DOHH2 (cell line): Measurements from ENCODE around the gene IFI27.

ENCODE experiments used
- H3F3A ChIP-seq: fragments of 200-600 bp; sonication (generic), shearing (Covaris generic); 2 replicates; pipeline ENCODE4 v1.6.0; 2016; ENCODE audit warnings: antibody characterized with exemption, mild to moderate bottlenecking; ENCODE audit not compliant: control insufficient read depth, insufficient read depth
- H3K27ac ChIP-seq: fragments of 200-600 bp; sonication (generic); 2 replicates; pipeline ENCODE4 v1.5.1; 2014; ENCODE audit warnings: low read depth, mild to moderate bottlenecking, low read length, moderate library complexity
- H3K27me3 ChIP-seq: fragments of 200-600 bp; sonication (generic); 2 replicates; pipeline ENCODE4 v1.6.1; 2014; ENCODE audit warnings: mild to moderate bottlenecking, low read length, mixed read lengths; ENCODE audit not compliant: control insufficient read depth
- H3K36me3 ChIP-seq: fragments of 200-600 bp; sonication (generic); 2 replicates; pipeline ENCODE4 v1.6.1; 2014; ENCODE audit warnings: mild to moderate bottlenecking, low read length, moderate library complexity, mixed read lengths; ENCODE audit not compliant: control insufficient read depth
- H3K4me1 ChIP-seq: fragments of 200-600 bp; sonication (generic); 2 replicates; pipeline ENCODE4 v1.6.1; 2014; ENCODE audit warnings: mild to moderate bottlenecking, low read length, mixed read lengths; ENCODE audit not compliant: control insufficient read depth
- H3K4me2 ChIP-seq: fragments of 200-600 bp; sonication (generic); 2 replicates; pipeline ENCODE4 v1.6.0; 2014; ENCODE audit warnings: mild to moderate bottlenecking, low read length, moderate library complexity
- H3K4me3 ChIP-seq: fragments of 200-600 bp; sonication (generic); 2 replicates; pipeline ENCODE4 v1.5.1; 2014; ENCODE audit warnings: mild to moderate bottlenecking, low read length, mixed read lengths
- H3K79me2 ChIP-seq: fragments of 200-600 bp; sonication (generic); 2 replicates; pipeline ENCODE4 v1.6.1; 2014; ENCODE audit warnings: mild to moderate bottlenecking, low read length, mixed read lengths; ENCODE audit not compliant: control insufficient read depth
- H3K9me2 ChIP-seq: fragments of 200-600 bp; sonication (generic); replicated peaks from 2 replicates; pipeline ENCODE4 v1.6.1; 2014; ENCODE audit warnings: mild to moderate bottlenecking, low read length, mixed read lengths; ENCODE audit not compliant: control insufficient read depth
- H3K9me3 ChIP-seq: fragments of 200-600 bp; sonication (generic); 2 replicates; pipeline ENCODE4 v1.6.1; 2014; ENCODE audit warnings: antibody characterized with exemption, low read length, mixed read lengths; ENCODE audit not compliant: control insufficient read depth, insufficient read depth
- H4K20me1 ChIP-seq: fragments of 200-600 bp; sonication (generic); 2 replicates; pipeline ENCODE4 v1.6.0; 2014; ENCODE audit warnings: low read depth, mild to moderate bottlenecking, antibody characterized with exemption, low read length, moderate library complexity; ENCODE audit not compliant: control insufficient read depth, insufficient read depth
- CTCF ChIP-seq: fragments of 200-600 bp; sonication (generic); IDR thresholded peaks from one replicate; pipeline ENCODE4 v1.5.1; 2014; ENCODE audit warnings: antibody characterized with exemption, mild to moderate bottlenecking, low read depth, low read length; ENCODE audit not compliant: poor library complexity, severe bottlenecking
- EZH2phosphoT487 ChIP-seq: fragments of 200-600 bp; sonication (generic); IDR thresholded peaks from 2 replicates; pipeline ENCODE4 v1.6.1; 2017; ENCODE audit warnings: borderline replicate concordance, mild to moderate bottlenecking, antibody characterized with exemption, low read length, moderate library complexity, mixed read lengths

Gene IFI27

GRCh38 chr14:94125659-94126418, 15.3 kb downstream of the IFI27 start:
- no peaks in the 10 kb centered on the region for H3F3A ChIP-seq
- H3K4me2 ChIP-seq: no peak overlapping the region
- peaks cover 13% of the 10 kb centered on the region for H3K27me3 ChIP-seq
- no peaks in the 10 kb centered on the region for H3K9me3 ChIP-seq
- peaks cover 17% of the 10 kb centered on the region for H3K4me1 ChIP-seq
- no peak overlapping the region for H3K27ac ChIP-seq
- no peaks in the 10 kb centered on the region for H3K36me3 ChIP-seq
- TF ChIP-seq EZH2phosphoT487 (no peak), CTCF (no peak)
- H4K20me1 ChIP-seq: no peaks in the 10 kb centered on the region
- no peaks in the 10 kb centered on the region for H3K9me2 ChIP-seq
- H3K4me3 ChIP-seq: no peak overlapping the region
- no peaks in the 10 kb centered on the region for H3K79me2 ChIP-seq

- Histone ChIP-seq H3K36me3 (no peaks in the 10 kb centered on the region), H3K9me2 (no peaks in the 10 kb centered on the region), H3F3A (no peaks in the 10 kb centered on the region), H3K4me3 (no peak overlapping the region), H3K27ac (no peak overlapping the region), H3K4me1 (peaks cover 17% of the 10 kb centered on the region), H3K9me3 (no peaks in the 10 kb centered on the region), H3K79me2 (no peaks in the 10 kb centered on the region), H4K20me1 (no peaks in the 10 kb centered on the region), H3K4me2 (no peak overlapping the region), H3K27me3 (peaks cover 12% of the 10 kb centered on the region)
- no peak for TF ChIP-seq EZH2phosphoT487
- no peak for TF ChIP-seq CTCF
Measured at GRCh38 chr14:94126419-94126677, 15.8 kb downstream of the IFI27 start.

- H3K4me3 ChIP-seq: no peak overlapping the region
- H3K9me3 ChIP-seq: no peaks in the 10 kb centered on the region
- H3K79me2 ChIP-seq: no peaks in the 10 kb centered on the region
- no peak overlapping the region for H3K4me2 ChIP-seq
- H4K20me1 ChIP-seq: no peaks in the 10 kb centered on the region
- H3F3A ChIP-seq: no peaks in the 10 kb centered on the region
- H3K27me3 ChIP-seq: peaks cover 12% of the 10 kb centered on the region
- H3K9me2 ChIP-seq: no peaks in the 10 kb centered on the region
- H3K4me1 ChIP-seq: peaks cover 17% of the 10 kb centered on the region
- TF ChIP-seq CTCF (no peak), EZH2phosphoT487 (no peak)
- no peaks in the 10 kb centered on the region for H3K36me3 ChIP-seq
- no peak overlapping the region for H3K27ac ChIP-seq
Measured at GRCh38 chr14:94126800-94127199, 16.3 kb downstream of the IFI27 start.
